Esophagus muscularis mucosa (tissue), 4 donors: ENCODE results near the gene SLC26A6. TPM values are rescaled to one million over a fixed set of nuclear protein-coding genes. Genes with fewer than 3 reads are reported as not detected.

ENCODE experiments used
- DNase-seq: peaks from one replicate; pipeline ENCODE4 v3.0.0-alpha.2; 2017; ENCODE audit errors: extremely low spot score
- H3K27ac ChIP-seq, 4 donors: fragments of 200-600 bp; sonication (generic); replicated peaks in 1 of 4; 1 replicate in 3 of 4; 2 replicates in 1 of 4; pipeline ENCODE4 v1.5.1; 2016 to 2019; ENCODE audit warnings: mild to moderate bottlenecking in 1 of 4
- H3K27me3 ChIP-seq, 4 donors: fragments of 200-600 bp; sonication (generic); one replicate each; pipeline versions ENCODE4 v1.5.1 to v1.6.0; 2016 to 2019
- H3K36me3 ChIP-seq, 4 donors: fragments of 200-600 bp; sonication (generic); one replicate each; pipeline ENCODE4 v1.5.1; 2016 to 2019
- H3K4me1 ChIP-seq, 4 donors: fragments of 200-600 bp; sonication (generic); one replicate each; pipeline ENCODE4 v1.5.1; 2016 to 2019
- H3K4me3 ChIP-seq, 4 donors: fragments of 200-600 bp; sonication (generic); 1 replicate in 2 of 4; 2 replicates in 2 of 4; pipeline ENCODE4 v1.5.1; 2016 to 2019; ENCODE audit warnings: mild to moderate bottlenecking in 4 of 4, moderate library complexity in 1 of 4
- H3K9me3 ChIP-seq, 4 donors: fragments of 200-600 bp; sonication (generic); 1 replicate in 3 of 4; 2 replicates in 1 of 4; pipeline ENCODE4 v1.5.1; 2016 to 2019
- EP300 ChIP-seq: sonication (generic); formaldehyde crosslinking; IDR thresholded peaks from one replicate; pipeline ENCODE4 v1.6.1; 2017; ENCODE audit warnings: antibody characterized with exemption
- POLR2A ChIP-seq: fragments of 450-650 bp; IDR thresholded peaks from one replicate; pipeline ENCODE4 v1.6.1; 2017; ENCODE audit warnings: antibody characterized with exemption, moderate library complexity, mild to moderate bottlenecking, low read depth
- POLR2AphosphoS5 ChIP-seq, 2 donors: sonication (generic); formaldehyde crosslinking; IDR thresholded peaks; one replicate each; pipeline ENCODE4 v1.6.1; 2017; ENCODE audit warnings: antibody characterized with exemption in 2 of 2
- WGBS: methylation state at CpG from one replicate; pipeline ENCODE4 v1.1.5; 2018; 5-methylcytosine and 5-hydroxymethylcytosine counted together
- intact Hi-C: fragments of 100-400 bp; cut with DNase I; formaldehyde crosslinking; loops from one replicate; pipeline ENCODE4 v1.15.1; 2023
- total RNA-seq, 4 donors: library from RNA; depleted of rRNA; stranded (reverse); fragments of >200 nt; gene quantifications; one replicate each; pipeline versions ENCODE4 v1.1.0 to v1.2.1, GENCODE V29; 2016
- TF ChIP-seq, protein P1 (sequence below), 3 experiments: fragments of 200-600 bp in 2 of 3; fragments of 450-650 bp in 1 of 3; sonication (generic) in 2 of 3; IDR thresholded peaks; one replicate each; pipeline ENCODE4 v1.5.1; 2017 to 2019; ENCODE audit warnings: antibody characterized with exemption in 3 of 3, mild to moderate bottlenecking in 2 of 3, moderate library complexity in 1 of 3

SLC26A6 gene
- total RNA-seq, 4 donors from 2014 or later, result 6.1 to 11.7 (median 8.8) TPM

DNA sequence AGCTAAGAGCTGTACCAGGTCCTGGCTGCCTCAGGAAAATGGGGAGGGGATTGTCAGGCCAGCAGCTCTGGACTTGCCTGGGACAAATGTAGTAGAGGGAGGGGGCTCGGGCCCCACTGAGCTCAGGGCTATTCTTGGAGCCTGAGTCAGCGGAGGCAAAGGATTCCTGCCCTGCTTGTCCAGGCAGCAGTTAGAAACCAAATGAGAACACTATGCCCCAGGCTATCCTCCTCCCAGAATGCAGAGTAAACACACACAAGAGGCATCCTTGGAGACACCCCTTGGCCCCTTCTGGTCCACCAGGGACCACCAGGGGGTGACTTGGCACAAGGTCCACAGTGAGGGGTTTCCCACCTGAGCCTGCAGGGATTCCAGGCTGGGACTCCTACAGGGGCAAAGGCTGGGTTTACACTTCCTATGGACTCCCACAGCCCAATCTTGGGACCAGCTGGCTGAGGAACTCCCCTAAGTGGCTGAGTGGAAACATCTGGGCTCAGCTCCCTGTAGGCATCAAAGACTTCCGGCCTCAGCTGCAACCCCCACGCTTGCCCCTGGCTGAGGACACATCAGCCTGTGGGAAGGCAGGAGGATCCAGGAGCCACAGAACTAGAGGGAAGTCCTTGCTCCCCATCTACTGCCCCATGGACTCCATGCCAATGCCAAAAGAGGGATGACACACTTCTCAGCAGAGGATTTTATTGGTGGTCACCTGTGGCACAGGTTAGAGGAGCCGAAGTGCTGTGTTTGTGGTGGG lies 36.8 kb downstream of the SLC26A6 start:
- H3K4me1 ChIP-seq, result peaks cover 40 to 72% (median 47%) of the 10 kb centered on the region in 4 donors
- H3K9me3 ChIP-seq, result no peaks in the 10 kb centered on the region
- TF ChIP-seq, protein P1, sequence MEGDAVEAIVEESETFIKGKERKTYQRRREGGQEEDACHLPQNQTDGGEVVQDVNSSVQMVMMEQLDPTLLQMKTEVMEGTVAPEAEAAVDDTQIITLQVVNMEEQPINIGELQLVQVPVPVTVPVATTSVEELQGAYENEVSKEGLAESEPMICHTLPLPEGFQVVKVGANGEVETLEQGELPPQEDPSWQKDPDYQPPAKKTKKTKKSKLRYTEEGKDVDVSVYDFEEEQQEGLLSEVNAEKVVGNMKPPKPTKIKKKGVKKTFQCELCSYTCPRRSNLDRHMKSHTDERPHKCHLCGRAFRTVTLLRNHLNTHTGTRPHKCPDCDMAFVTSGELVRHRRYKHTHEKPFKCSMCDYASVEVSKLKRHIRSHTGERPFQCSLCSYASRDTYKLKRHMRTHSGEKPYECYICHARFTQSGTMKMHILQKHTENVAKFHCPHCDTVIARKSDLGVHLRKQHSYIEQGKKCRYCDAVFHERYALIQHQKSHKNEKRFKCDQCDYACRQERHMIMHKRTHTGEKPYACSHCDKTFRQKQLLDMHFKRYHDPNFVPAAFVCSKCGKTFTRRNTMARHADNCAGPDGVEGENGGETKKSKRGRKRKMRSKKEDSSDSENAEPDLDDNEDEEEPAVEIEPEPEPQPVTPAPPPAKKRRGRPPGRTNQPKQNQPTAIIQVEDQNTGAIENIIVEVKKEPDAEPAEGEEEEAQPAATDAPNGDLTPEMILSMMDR (IDR thresholded peaks at IDR 0.05), result no peak
- TF ChIP-seq POLR2AphosphoS5 (IDR thresholded peaks at IDR 0.05), result peak; percentile 64 to 69
- DNase-seq, result no peak
- H3K27ac ChIP-seq, result peak overlapping the region; percentile 70 to 84 (median 78)
- H3K27me3 ChIP-seq, result peaks cover 0 to 24% (median 0%) of the 10 kb centered on the region in 4 donors
- H3K4me3 ChIP-seq, result no peak overlapping the region
- WGBS, result 38% methylated on average over 3 of the region's 5 CpGs
- H3K36me3 ChIP-seq, result peaks cover 44 to 63% (median 59%) of the 10 kb centered on the region in 4 donors
- intact Hi-C loops, result no loop called here

DNA sequence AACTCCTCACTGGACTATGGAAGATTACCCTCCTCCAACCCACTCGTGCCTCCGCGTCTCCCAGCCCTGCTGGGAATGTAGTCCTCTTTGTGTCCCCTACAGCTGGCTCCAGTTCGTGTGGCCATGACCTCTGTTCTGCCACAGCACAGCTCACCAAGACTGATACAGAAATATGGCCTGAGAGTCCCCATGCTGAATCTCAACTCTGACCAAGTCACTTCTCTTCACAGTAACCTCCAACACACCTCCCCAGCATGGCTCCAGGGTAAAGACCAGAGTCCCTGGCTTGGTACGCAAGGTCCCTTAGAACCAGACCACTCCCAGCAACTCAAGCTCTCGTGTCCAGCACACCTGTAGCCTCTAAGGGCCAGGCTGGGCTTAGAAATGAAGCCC lies 37.9 kb downstream of the SLC26A6 start:
- H3K36me3 ChIP-seq, result peaks cover 33 to 52% (median 48%) of the 10 kb centered on the region in 4 donors
- H3K9me3 ChIP-seq, result no peaks in the 10 kb centered on the region
- peak overlapping the region; percentile 70 to 84 (median 78) for H3K27ac ChIP-seq
- intact Hi-C loops, result no loop called here
- peaks cover 0 to 35% (median 0%) of the 10 kb centered on the region in 4 donors for H3K27me3 ChIP-seq
- TF ChIP-seq POLR2A, result no peak
- no peak for TF ChIP-seq POLR2AphosphoS5 (IDR thresholded peaks at IDR 0.05)
- TF ChIP-seq, protein P1 (IDR thresholded peaks at IDR 0.05), result no peak
- no peak for TF ChIP-seq EP300
- H3K4me1 ChIP-seq, result peaks cover 40 to 72% (median 47%) of the 10 kb centered on the region in 4 donors
- H3K4me3 ChIP-seq, result no peak overlapping the region
- 92% methylated on average over 4 of the region's 6 CpGs for WGBS
- DNase-seq, result no peak

DNA sequence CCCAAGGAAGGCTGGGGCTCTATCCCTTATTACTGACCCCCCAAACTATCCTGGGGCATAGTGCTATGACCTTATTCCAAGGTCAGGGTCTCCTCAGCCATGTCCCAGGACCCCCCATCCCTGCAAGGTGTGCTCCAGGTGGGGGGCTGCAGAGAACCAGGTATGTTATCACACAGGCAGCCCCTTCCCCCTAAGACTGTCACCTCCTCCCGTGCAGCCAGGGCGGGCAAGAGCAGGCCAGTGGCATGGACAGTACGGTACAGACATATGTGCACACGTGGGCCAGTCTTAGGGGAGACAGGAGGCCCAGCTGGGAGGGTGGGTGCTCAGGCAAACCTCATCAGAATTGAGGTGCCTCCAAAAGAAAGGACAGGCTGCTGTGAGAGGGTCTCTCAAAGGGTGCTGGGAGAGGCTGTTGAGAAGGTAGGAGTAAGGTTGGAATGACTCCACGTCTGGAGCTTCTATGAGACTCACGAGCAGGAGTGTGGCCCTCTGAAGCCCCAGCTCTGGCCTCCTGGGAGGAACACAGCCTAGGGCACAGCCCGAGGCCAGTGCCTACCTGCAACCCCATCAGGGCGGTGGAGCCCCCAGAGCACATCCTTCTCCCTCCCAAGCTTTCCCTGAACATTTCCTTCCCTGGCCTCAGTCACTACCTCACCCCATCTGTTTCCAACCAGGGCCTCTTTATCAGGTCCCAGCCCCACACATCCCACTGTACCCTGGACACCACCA lies 38.4 kb downstream of the SLC26A6 start:
- DNase-seq, result no peak

DNA sequence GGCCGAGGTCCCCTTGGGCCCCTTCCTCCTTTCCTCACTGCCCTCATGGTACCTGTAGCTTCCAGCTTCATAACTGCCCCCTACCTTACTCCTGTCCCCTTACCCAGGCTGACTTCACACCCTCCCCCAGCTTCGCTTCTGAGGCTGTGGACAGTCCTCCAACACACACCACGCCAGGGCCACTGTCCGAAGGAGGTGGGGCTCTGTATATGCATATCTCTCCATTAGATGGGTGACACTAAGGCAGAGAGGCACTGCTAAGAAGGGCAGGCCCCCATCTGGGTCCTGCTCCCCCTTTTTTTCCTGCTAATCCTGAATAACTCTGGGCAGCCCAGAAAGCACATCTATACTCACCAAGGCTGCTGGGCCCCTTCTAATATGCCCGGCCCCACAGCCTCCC lies 39.1 kb downstream of the SLC26A6 start:
- peaks cover 0 to 38% (median 0%) of the 10 kb centered on the region in 4 donors for H3K27me3 ChIP-seq
- H3K4me3 ChIP-seq, result no peak overlapping the region
- H3K4me1 ChIP-seq, result peaks cover 40 to 70% (median 47%) of the 10 kb centered on the region in 4 donors
- no peak for TF ChIP-seq EP300
- TF ChIP-seq, protein P1 (IDR thresholded peaks at IDR 0.05), result no peak
- TF ChIP-seq POLR2A, result no peak
- no peak for TF ChIP-seq POLR2AphosphoS5 (IDR thresholded peaks at IDR 0.05)
- DNase-seq, result no peak
- peaks cover 23 to 39% (median 36%) of the 10 kb centered on the region in 4 donors for H3K36me3 ChIP-seq
- peak overlapping the region in 1 of 4 donors; percentile 84 for H3K27ac ChIP-seq
- intact Hi-C loops, result no loop called here
- 86% methylated on average over 5 of the region's 5 CpGs for WGBS
- H3K9me3 ChIP-seq, result no peaks in the 10 kb centered on the region

More for the DNA sequence above, 38.4 kb downstream of the SLC26A6 start:
- TF ChIP-seq EP300, result no peak
- no peak for TF ChIP-seq POLR2A
- TF ChIP-seq POLR2AphosphoS5 (IDR thresholded peaks at IDR 0.05), result no peak
- TF ChIP-seq, protein P1 (IDR thresholded peaks at IDR 0.05), result no peak
- intact Hi-C loops, result no loop called here
- Histone ChIP-seq H3K27me3 (peaks cover 0 to 38% (median 0%) of the 10 kb centered on the region in 4 donors), H3K4me3 (no peak overlapping the region), H3K9me3 (no peaks in the 10 kb centered on the region), H3K4me1 (peaks cover 40 to 72% (median 47%) of the 10 kb centered on the region in 4 donors), H3K36me3 (peaks cover 28 to 46% (median 42%) of the 10 kb centered on the region in 4 donors), H3K27ac (peak overlapping the region; percentile 70 to 84 (median 78))
- WGBS, result 87% methylated on average over 5 of the region's 8 CpGs
